HG02798 (cell line): ENCODE results near the gene PDLIM7.
"Not testable (repeated sequence)": the region's sequence is repeated elsewhere in the genome, so short reads cannot be mapped to it uniquely, and the experiment has no call there.

Experiments used
- ATAC-seq: cut with Tn5 transposase; IDR thresholded peaks from one replicate; pipeline ENCODE4 v1.9.1; 2021; ENCODE audit warnings: mild to moderate bottlenecking; ENCODE audit not compliant: unreplicated experiment, poor library complexity

The PDLIM7 gene

DNA sequence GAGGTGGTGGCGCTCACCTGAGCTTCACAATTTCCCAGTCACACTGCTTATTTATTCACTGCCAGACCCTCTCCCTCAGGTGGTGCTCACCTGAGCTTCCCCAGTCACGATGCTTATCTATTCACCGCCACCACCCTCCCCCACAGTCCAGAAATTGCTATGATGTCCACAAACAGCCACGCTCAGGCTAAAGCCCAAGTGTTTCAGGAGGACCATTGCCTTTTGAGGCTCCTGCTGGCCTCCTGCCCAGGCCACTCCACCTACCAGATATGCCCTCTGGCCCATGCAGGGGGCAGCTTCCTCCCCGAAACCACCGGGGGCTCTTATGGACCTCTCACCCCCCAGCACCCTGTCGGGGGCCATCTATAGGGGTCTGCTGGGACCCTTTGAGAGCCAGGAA lies 4.6 kb downstream of the PDLIM7 start:
- no peak for ATAC-seq

DNA sequence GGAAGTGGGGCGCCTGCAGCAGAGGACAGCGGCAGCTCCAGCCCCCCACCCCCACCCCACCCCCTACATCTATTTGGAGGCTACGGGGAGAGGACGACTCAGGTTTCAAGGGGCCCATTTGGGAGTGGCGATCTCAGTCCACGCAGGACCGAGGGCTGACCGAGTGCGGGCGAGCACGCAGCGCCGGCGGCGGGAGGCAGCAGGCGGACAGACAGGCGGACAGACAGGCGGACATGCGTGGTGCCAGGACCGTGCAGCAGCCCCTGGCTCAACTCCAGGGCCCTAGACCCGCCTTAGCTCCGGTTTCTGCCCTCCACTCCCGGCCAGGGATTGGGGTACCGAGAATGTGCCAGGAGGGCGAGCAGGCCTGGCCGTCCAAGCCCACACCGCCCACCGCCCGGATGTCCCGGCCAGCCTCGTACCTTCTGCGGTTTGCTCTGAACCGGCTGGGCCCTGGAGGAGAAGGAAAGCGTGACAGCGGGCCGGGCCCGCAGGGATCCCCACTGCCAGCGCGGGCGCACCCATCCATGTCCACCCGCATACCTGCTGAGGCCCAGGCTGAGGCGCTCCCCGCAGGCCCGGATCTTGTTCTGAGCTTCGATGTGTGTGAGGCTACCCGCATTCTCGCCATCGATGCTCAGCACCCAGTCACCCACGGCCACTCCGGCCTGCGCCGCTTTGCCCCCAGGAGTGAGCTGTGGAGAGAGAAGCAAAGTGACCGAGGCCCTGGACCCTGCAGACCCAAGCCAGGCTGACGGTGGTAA lies 5.2 kb downstream of the PDLIM7 start:
- no peak for ATAC-seq

DNA sequence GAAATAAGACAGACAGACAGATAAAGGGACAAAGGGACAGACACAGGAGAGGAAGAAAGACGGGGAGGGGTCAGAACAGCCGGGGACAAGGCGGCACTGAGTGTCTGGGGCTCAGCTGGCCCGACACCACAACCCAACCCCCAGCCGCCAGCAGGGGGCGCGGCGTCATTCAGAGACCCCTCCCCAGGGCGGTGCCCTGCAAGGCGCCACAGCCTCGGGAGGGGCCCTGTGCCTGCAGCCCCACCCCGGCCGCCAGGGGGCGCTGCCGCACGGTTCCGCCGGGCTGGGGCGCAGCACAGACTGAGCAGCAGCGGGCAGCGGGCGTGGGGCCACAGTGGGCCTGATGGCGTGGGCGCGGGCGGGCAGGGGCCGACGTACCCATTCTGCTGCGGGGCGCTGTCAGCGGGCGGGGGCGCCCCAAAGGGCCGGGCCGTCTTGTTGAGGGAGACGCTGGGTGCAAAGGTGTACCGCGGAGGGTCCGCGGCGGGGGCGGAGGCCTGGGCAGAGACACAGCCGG lies 5.9 kb downstream of the PDLIM7 start:
- no peak for ATAC-seq

DNA sequence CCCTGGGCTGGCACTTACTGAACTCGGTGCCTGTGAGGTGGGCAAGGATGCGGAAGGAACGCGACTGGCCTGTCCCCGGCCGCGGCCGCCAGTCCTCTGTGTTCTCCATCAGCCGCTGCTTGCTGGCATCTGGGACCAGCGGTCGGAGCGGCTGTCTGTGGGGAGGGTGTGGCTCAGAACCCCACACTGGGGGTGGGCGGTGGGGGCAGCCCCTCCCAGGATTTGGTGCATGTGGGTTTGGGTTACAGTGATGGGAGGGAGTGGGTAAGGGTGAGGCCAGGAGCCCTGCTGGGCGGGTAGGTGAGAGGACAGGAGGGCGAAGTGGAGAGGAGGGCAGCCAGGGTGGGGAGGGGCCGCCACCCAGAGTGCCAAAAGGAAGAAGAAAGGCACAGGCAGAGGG lies 6.4 kb downstream of the PDLIM7 start:
- ATAC-seq = no peak

DNA sequence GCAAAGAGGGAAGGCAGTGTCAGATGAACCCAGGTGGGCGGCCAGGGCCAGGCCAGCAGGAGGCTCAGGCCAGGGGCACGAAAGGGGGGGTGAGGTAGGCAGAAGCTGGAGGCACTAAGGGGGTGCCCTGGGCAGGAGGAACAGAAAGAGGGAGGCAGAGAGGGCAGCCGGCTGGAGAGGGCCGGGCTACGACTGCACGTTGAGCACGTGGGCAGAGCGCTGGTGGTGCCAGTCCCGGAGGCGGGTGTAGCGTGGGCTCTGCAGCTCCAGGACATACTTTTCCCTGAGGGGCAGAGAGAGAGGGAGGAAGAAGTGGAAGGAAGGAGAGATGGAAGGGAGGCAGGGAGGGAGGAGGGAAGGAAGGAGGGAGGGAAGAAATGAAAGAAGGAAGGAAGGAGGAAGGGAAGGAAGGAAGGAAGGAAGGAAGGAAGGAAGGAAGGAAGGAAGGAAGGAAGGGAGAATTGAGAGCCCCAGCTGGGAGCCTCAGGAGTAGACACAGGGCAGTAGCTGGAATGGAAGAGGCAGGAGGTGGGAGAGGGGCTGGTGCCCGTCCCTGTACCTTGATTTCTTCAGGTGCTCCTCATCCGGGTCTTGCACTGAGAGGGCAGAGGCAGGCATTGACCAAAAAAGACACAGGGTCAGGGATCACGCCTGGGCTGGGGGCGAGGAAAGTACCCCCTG lies 7.0 kb downstream of the PDLIM7 start:
- ATAC-seq = no peak

DNA sequence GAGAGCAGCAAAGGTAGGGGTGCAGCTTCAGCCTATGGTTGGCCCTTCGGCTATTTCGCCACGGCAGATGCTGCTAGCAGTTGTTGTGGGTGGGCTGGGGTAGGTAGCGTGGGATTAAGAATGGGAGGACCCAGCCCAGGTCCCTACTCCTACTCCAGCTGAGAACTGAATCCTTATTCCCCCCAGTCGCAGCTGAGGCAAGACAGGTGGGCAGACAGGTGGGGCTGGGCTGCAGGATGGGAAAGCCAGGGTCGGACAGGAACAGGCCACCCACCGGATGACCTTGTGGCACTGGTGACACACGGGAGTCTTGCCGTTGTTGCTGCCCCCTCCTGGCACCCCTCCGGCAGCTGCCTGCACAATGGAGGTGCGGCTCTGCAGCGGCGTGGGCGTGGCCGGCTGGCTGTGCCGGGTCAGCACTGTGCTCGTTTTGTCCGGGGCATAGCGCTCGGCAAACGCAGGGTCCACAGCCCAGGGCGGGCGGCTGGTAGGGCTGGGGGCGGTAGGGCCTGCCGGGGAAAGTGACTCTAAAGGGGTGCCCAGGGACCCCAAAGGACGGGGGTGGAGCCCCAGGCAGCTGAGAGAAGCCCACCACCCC lies 8.2 kb downstream of the PDLIM7 start:
- no peak for ATAC-seq

DNA sequence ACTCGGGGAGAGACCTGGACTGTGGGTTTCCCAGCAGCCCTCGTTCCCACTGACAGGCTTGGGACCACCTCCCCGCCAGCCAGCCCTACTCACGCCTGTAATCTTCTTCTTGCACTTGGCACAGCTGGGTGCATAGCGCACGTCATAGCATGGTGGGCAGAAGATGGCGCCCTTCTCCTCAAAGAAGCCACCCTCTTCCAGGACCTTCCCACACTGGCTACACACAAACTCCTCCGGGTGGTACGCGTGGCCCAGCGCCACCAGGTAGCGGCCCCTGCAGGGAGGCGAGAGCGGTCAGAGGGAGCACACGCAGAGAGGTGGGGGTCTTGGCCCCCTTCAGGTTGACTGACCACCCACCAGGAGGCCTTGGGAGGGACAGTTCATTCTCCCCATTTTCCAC lies 9.4 kb downstream of the PDLIM7 start:
- ATAC-seq = no peak

DNA sequence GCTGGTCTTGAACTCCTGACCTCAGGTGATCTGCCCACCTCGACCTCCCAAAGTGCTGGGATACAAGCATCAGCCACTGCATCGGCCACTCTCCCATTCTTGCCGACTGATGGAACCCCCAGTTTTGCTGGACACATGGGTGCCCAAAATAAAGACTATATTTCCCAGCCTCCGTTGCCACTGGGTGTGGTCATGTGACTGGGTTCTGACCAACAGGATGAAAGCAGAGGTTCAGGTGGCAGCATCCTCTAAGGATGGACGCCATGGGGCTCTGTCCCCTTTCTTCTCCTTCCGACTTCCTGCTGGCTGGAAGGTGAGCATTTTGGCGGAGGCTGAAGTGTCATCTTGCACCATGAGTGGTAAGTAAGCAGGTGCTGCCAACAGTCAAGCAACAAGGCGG lies 10.3 kb downstream of the PDLIM7 start:
- no peak for ATAC-seq

DNA sequence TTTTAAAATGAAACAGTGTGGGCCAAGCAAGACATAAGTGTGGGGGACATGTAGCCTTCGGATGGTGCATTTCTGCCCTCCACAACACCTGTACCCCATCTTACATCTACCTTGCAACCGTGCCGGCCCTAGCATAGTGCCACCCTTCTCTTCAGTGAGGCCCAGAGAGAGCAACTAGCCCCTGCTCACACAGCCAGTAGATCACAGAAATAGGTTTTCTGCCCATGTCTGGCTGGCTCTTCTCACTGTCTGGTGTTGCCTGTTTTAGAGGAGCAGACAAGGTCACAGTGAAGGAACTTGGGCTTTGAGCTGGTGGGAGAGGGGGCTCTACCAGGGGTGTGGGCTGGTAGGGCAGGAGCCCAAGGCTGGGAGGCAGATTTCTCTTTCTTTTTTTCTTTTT lies 11.1 kb downstream of the PDLIM7 start:
- ATAC-seq = no peak

DNA sequence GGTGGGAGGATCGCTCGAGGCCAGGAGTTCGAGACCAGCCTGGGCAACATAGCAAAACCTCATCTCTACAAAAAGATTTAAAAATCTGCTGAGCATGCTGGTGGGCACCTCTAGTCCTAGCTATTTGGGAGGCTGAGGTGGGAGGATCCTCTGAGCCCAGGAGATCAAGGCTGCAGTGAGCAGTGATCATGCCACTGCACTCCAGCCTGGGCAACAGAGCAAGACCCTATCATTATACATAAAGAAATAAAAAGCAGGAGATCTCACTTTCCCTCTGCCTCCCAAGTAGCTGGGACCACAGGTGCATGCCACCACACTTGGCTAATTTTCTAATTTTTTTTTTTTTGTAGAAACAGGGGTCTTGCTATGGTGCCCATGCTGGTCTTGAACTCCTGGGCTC lies 11.7 kb downstream of the PDLIM7 start:
- ATAC-seq = not testable (repeated sequence)

DNA sequence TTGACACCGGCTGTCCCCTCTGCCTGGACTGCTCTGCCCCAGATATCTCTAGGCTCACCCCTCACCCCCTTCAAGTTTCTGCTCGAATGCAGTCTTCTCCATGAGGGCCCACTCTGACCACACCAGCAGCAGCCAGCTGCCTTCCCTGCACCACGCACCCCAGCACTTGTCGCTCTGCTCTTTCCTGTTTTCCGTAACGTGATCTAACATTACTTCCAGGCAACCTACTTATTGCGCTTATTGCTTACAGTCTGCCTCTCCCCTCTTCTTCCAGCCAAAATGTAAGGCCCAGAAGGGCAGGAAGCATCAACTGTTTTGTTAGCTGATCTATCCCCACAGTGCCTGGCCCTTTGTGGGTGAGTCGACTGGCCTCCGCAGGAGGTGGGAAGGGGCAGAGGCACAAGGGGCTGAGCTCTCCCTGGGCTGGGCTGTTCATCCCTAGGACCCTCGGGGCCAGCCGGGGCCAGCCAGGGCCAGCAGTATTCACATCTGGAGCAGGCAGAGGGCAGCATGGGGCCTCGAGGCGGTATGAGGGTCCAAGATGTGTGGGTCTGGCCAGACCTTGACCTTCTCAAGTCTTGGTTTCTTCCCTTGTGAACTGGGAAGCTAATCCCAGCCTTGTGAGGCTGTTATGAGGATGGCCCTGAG lies 12.4 kb downstream of the PDLIM7 start:
- no peak for ATAC-seq

DNA sequence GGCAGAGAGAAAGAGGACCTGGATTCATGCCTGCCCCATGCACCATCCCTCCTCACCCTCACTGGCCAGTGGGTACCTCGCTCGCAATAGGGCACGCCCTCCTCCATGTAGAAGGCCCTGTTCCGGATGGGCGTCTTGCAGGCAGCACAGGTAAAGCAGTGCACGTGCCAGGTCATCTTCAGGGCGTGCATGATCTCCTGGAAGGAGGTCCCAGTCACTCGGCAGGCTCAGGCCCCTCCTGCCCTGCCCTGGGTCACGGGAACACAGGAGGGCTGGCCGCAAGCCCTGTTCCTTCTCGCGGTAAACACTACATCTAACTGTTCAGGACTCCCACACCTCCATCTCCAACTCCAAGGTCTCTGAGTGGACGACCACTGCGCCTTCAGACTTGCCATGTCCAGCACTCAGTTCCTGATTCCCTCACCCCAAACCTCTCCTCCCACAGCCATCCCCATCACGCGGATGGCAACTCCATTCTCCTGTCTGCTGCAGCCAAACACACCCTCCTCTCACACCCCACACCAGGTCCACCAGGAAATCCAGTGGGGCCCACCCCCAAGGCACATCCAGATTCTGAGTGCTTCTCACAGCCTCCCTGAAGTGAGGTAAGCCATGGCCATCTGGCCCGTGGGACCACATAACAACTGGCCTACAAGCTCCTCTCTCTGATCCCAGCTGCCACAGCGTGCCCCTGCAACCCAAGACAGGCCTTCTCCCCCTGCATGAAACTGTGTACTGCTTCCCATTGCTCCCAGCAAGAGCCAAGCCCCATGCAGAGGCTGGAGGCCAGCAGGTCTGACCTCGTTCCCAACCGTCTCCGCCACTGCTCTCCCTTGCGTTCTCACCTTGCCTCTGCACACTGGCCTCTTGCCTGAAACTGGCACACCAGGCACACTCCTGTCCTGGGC lies 13.2 kb downstream of the PDLIM7 start:
- ATAC-seq = no peak

DNA sequence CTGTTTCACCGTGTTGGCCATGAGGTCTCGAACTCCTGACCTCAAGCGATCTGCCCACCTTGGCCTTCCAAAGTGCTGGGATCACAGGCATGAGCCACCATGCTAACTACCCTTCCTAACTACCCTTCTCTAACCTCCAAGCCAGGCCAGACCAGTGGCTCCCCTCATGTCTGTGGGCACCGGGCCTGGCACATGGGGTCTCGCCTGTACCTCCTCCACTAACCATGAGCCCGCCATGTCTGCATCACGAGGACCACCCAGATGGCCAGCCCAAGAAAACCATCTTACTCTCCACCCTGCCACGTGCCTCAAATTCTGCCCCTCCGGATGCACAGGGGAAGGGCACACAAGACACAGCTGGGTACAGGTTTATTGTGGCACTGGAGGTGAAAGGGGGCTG lies 14.4 kb downstream of the PDLIM7 start:
- ATAC-seq = no peak

DNA sequence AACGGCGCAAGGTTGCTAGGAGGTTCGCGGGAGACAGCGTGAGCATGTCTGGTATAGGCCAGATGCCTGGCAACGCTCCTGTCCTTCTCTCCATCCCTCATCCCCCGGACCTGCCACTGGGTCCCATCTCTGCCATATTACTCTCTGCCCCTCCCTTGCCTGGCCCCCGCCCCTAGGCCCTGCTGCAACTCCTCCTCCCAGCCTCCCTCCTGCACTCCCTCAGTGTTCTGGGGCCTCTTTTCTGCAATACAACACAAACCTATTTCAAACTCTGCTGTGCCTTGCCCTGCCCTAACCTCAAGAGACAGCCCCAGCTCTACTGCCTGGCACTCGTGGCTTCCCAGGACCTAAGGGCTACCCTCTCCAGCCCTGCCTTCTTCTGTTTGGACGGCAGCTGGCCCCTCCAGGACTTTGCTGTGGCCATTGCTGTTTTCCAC lies 15.0 kb downstream of the PDLIM7 start:
- ATAC-seq = no peak

DNA sequence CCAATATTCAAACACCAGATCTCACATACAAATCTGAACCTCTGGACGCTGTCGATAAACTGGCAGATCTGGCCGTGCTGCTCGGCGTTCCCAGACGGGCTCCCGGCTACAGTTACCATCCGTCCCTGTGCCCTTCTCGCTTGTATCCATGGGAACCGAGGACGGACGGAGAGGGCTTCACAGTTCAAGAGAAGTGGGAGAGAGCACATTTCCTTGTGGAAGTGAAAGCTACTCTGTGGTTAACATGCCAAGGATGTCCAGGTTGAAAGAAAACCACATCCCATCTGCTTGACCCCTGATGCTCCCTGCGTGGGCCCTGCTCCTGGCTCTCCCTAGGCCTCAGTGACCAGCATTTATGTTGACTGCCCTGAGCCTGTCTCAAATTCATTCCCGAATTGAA lies 17.6 kb downstream of the PDLIM7 start:
- no peak for ATAC-seq

DNA sequence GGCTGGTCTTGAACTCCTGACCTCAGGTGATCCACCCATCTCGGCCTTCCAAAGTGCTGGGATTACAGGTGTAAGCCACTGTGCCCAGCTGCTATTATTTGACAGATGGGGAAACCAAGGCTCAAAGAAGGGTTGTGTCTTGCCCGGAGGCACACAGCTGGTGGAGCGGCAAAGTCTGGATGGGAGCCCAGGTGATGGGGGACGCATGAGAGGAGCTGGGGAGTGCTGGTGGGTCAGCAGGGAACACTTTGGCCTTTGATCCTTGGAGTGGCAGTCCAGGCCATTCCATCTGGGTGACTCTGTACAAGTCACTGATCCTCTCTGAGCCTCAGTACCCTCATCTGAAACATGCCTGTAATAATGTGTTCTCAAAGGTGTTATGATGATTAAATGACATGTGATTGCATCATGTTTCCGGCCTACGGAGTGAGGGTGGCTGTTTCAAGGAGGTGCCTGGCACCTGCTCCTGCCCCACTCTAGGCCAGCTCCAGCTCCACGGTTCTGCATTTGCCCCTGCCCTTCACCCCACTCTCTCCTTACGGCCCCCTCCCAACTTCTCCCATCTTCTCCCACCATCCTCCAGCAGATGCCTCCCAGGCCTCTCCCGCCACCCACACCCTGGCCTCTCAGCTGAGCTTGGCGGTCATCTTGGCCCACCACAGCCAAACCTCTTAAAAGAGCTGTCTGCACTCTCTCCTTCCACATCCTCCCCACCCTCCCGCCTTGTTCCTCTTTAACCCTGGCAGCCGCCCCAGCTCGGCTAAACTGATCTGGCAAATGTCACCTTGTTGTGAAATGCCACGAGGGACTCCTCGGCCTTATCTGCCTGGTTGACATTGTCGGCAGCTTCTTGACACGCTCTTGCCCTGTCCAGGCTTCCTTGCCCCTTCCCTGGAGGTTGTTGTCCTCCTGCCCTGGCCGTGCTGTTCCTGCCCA lies 18.4 kb downstream of the PDLIM7 start:
- no peak for ATAC-seq

DNA sequence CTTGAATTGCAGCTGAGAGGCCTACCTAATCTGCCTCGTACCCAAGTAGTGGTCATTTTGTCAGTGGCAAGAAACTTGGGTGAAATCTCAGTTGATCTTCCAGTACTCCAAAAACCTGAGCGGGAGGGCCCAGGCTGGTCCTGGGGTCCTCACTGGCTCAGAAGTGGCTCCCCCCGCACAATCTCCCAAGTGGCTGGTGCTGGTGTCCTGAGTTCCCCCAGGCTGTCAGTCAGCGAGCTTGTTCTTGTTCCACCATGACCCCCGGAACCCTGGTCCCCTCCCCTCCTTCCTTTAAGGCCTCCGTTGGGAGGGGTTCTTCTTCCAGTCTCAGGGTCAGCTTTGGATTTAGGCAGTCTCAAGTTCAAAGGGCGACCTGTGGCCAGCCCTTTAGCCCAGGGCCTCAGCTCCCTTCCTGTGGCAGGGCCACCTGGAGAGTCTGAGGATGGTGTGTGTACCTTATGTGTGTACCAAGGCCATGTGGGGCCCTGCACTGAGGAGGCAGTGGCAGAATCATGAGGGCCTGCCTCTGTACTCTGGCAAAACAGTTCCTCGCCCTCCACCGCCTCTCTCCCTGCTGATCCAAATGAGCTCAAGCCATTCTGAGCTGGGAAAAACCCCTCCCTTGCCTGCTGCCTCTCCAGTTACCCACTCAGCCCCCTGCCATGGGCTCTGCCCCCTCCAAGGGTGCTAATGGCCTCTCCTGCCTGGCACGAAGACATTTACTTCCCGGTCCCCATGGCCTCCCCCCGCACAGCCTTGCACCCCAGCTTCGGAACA lies 19.5 kb downstream of the PDLIM7 start:
- ATAC-seq = no peak
